HepG2 (cell line): Measurements from ENCODE around the gene PLK3. TPM values are rescaled to one million over a fixed set of nuclear protein-coding genes. Genes with fewer than 3 reads are reported as not detected.
"Not testable (repeated sequence)": the region's sequence is repeated elsewhere in the genome, so short reads cannot be mapped to it uniquely, and the experiment has no call there.

Experiments
- ATAC-seq: fragments of 200-7000 bp; cut with Tn5 transposase; 3 replicates; pipeline ENCODE4 v1.9.1; 2020; ENCODE audit warnings: mild to moderate bottlenecking, moderate library complexity
- BruUV-seq: library from RNA; stranded (reverse); fragments of 400-500 nt; replicated peaks from 2 replicates; lab custom pipeline; 2021; lab: Mats Ljungman, UMichigan
- CTCF ChIA-PET: fragments of 300-600 bp; formaldehyde crosslinking; extraction: SDS; loops from one replicate; lab custom pipeline; 2021; ENCODE audit warnings: low total read pairs, inconsistent platforms, low intra/inter-chr PET ratio; lab: Yijun Ruan, JAX
- POLR2A ChIA-PET: fragments of 350-600 bp; sonication (Branson Sonifier 250); formaldehyde crosslinking; loops from one replicate; lab custom pipeline; 2020; ENCODE audit warnings: antibody characterized with exemption, inconsistent platforms; lab: Yijun Ruan, JAX
- DNase-seq: peaks from one replicate; pipeline ENCODE4 v3.0.0-alpha.2; 2015; ENCODE audit warnings: low spot score
- FAIRE-seq: peaks from 3 replicates; lab custom pipeline; 2011; peaks lifted over from hg19 to GRCh38; lab: Jason Lieb, UNC
- H2AFZ ChIP-seq: one replicate; pipeline ENCODE4 v1.6.1; 2011; ENCODE audit warnings: low read length, inconsistent platforms
- H3K27ac ChIP-seq: fragments of 300-600 bp; 3 replicates; pipeline ENCODE4 v1.8.0; 2011; ENCODE audit warnings: mixed run types, mild to moderate bottlenecking, mixed read lengths, low read length, inconsistent platforms; ENCODE audit not compliant: insufficient read depth; ENCODE audit errors: extremely low read length
- H3K27me3 ChIP-seq, 2 experiments: fragments of 200-600 bp in 1 of 2; 2 replicates in 1 of 2; 3 replicates in 1 of 2; pipeline versions ENCODE4 v1.6.0 to v1.8.0; 2011; ENCODE audit warnings: low read length in 2 of 2, mild to moderate bottlenecking in 2 of 2, moderate library complexity in 2 of 2, inconsistent platforms in 1 of 2; ENCODE audit not compliant: insufficient read depth in 2 of 2, control insufficient read depth in 1 of 2
- H3K36me3 ChIP-seq, 2 experiments: fragments of 200-600 bp in 1 of 2; replicated peaks in 1 of 2; 2 replicates in 1 of 2; 3 replicates in 1 of 2; pipeline versions ENCODE4 v1.5.1 to v1.8.0; 2011; ENCODE audit warnings: low read length in 2 of 2, inconsistent platforms in 1 of 2; ENCODE audit not compliant: insufficient read depth in 2 of 2, control insufficient read depth in 1 of 2
- H3K4me1 ChIP-seq: 2 replicates; pipeline ENCODE4 v1.5.1; 2012; ENCODE audit warnings: low read length, inconsistent platforms; ENCODE audit not compliant: insufficient read depth
- H3K4me2 ChIP-seq: 2 replicates; pipeline ENCODE4 v1.6.0; 2011; ENCODE audit warnings: low read depth, low read length, inconsistent platforms
- H3K4me3 ChIP-seq, 3 experiments: fragments of 200-600 bp in 1 of 3; sonication (generic), shearing (Covaris generic) in 1 of 3; replicated peaks in 1 of 3; 2 replicates each; pipeline ENCODE4 v1.5.1; 2011 to 2016; ENCODE audit warnings: low read length in 3 of 3, inconsistent platforms in 2 of 3, low read depth in 2 of 3, mild to moderate bottlenecking in 2 of 3, control low read depth in 1 of 3, mixed read lengths in 1 of 3; ENCODE audit not compliant: insufficient read depth in 1 of 3
- H3K79me2 ChIP-seq: one replicate; pipeline ENCODE4 v1.6.1; 2011; ENCODE audit warnings: low read length, inconsistent platforms; ENCODE audit not compliant: insufficient read depth
- H3K9ac ChIP-seq: 2 replicates; pipeline ENCODE4 v1.6.0; 2011; ENCODE audit warnings: mild to moderate bottlenecking, low read depth, low read length, inconsistent platforms; ENCODE audit not compliant: insufficient read depth
- H3K9me3 ChIP-seq: 2 replicates; pipeline ENCODE4 v1.5.1; 2012; ENCODE audit warnings: mild to moderate bottlenecking, low read length
- H4K20me1 ChIP-seq: 2 replicates; pipeline ENCODE4 v1.6.0; 2011; ENCODE audit warnings: inconsistent platforms, mild to moderate bottlenecking, low read length, moderate library complexity; ENCODE audit not compliant: insufficient read depth
- AGO2 ChIP-seq: fragments of 200-400 bp; formaldehyde crosslinking; optimal IDR thresholded peaks from 2 replicates; pipeline ENCODE3; 2017; ENCODE audit warnings: mild to moderate bottlenecking, low read depth, low read length, moderate library complexity
- AKAP8 ChIP-seq: sonication (generic); formaldehyde crosslinking; IDR thresholded peaks from 2 replicates; pipeline ENCODE4 v1.5.1; 2020; ENCODE audit warnings: mild to moderate bottlenecking, missing genetic modification reagents
- ARNTL ChIP-seq: sonication (generic); formaldehyde crosslinking; IDR thresholded peaks from 2 replicates; pipeline ENCODE4 v1.4.0; 2020; ENCODE audit warnings: mild to moderate bottlenecking, missing genetic modification reagents
- CREM ChIP-seq, 2 experiments: sonication (generic) in 1 of 2; formaldehyde crosslinking in 1 of 2; IDR thresholded peaks; 2 replicates each; pipeline versions ENCODE4 v1.4.0 to v1.6.1; 2016 to 2020; ENCODE audit warnings: antibody characterized with exemption in 1 of 2, mild to moderate bottlenecking in 1 of 2, missing genetic modification reagents in 1 of 2
- MAFK ChIP-seq, 2 experiments: IDR thresholded peaks in 1 of 2; conservative IDR thresholded peaks in 1 of 2; 2 replicates each; pipeline ENCODE4 v1.6.1; 2011; ENCODE audit warnings: improper control_type of control experiment in 2 of 2, low read length in 2 of 2
- MEIS1 ChIP-seq: sonication (generic); formaldehyde crosslinking; IDR thresholded peaks from 2 replicates; pipeline ENCODE4 v1.9.0; 2021; ENCODE audit warnings: mild to moderate bottlenecking, missing genetic modification reagents, moderate library complexity, borderline replicate concordance
- MIER2 ChIP-seq: IDR thresholded peaks from 2 replicates; pipeline ENCODE4 v1.6.1; 2016; ENCODE audit warnings: missing biosample characterization, missing genetic modification reagents
- MTA1 ChIP-seq: sonication (generic); formaldehyde crosslinking; IDR thresholded peaks from 2 replicates; pipeline ENCODE4 v1.4.0; 2020; ENCODE audit warnings: missing genetic modification reagents, mild to moderate bottlenecking, borderline replicate concordance
- RBFOX2 ChIP-seq: fragments of 200-400 bp; formaldehyde crosslinking; IDR thresholded peaks from 2 replicates; pipeline ENCODE4 v1.6.1; 2017; ENCODE audit warnings: low read depth, mild to moderate bottlenecking, low read length
- SNAI1 ChIP-seq: sonication (generic); formaldehyde crosslinking; IDR thresholded peaks from 2 replicates; pipeline ENCODE4 v1.5.0; 2020; ENCODE audit warnings: mild to moderate bottlenecking, missing genetic modification reagents, borderline replicate concordance
- ZFP82 ChIP-seq: sonication (generic); formaldehyde crosslinking; IDR thresholded peaks from 2 replicates; pipeline ENCODE4 v1.5.1; 2020; ENCODE audit warnings: mild to moderate bottlenecking, missing genetic modification reagents, borderline replicate concordance
- ZNF235 ChIP-seq: sonication (generic); formaldehyde crosslinking; IDR thresholded peaks from 2 replicates; pipeline ENCODE4 v1.8.1; 2023; ENCODE audit warnings: mild to moderate bottlenecking, missing genetic modification reagents, borderline replicate concordance
- ZNF260 ChIP-seq: sonication (generic); formaldehyde crosslinking; IDR thresholded peaks from 2 replicates; pipeline ENCODE4 v1.4.0; 2020; ENCODE audit warnings: missing genetic modification reagents, low read depth, mild to moderate bottlenecking, borderline replicate concordance
- ZNF615 ChIP-seq: sonication (generic); formaldehyde crosslinking; IDR thresholded peaks from 2 replicates; pipeline ENCODE4 v1.5.0; 2020; ENCODE audit warnings: mild to moderate bottlenecking, missing genetic modification reagents, borderline replicate concordance
- ZNF768 ChIP-seq: sonication (generic); formaldehyde crosslinking; IDR thresholded peaks from 2 replicates; pipeline ENCODE4 v1.4.0; 2020; ENCODE audit warnings: missing genetic modification reagents
- ZNF777 ChIP-seq: sonication (generic); formaldehyde crosslinking; IDR thresholded peaks from 2 replicates; pipeline ENCODE4 v1.4.0; 2020; ENCODE audit warnings: missing genetic modification reagents
- WGBS: methylation state at CpG from one replicate; pipeline ENCODE4 v1.1.6; 2017; ENCODE audit warnings: low lambda C conversion rate; 5-methylcytosine and 5-hydroxymethylcytosine counted together
- in situ Hi-C: cut with HindIII; loops from 2 replicates; pipeline ENCODE4 v1.10.0; 2017; ENCODE audit warnings: low pct_unique_long_range_greater_than_20kb; ENCODE audit not compliant: extremely low pct_ligation_motif_present
- intact Hi-C: fragments of 100-400 bp; cut with micrococcal nuclease; formaldehyde crosslinking; loops from one replicate; pipeline ENCODE4 v1.10.0; 2022; ENCODE audit not compliant: unreplicated experiment
- polyA plus RNA-seq, 8 experiments: library from polyadenylated mRNA; depleted of rRNA in 3 of 8; stranded (reverse) in 7 of 8; unstranded in 1 of 8; fragments of >200 nt; fragmentation: Illumina TruSeq in 4 of 8; extraction: Trizol in 4 of 8; gene quantifications; 2 replicates each; pipeline versions ENCODE4 v1.2.1 to v1.2.3, GENCODE V29; 2011 to 2016; ENCODE audit warnings: low read depth in 4 of 8, missing spikeins in 1 of 8, mixed read lengths in 1 of 8; ENCODE audit not compliant: insufficient read depth in 1 of 8
- total RNA-seq, 5 experiments: library from RNA; depleted of rRNA; stranded (reverse); fragments of >200 nt; fragmentation: Illumina TruSeq; extraction: Trizol; gene quantifications; 2 replicates each; pipeline ENCODE4 v1.2.3, GENCODE V29; 2016; ENCODE audit warnings: low read depth in 1 of 5

Gene PLK3
- total and polyA plus RNA-seq, 2 of the 13 experiments (the other 11 are each of a cell fraction or from before 2014, with no cell fraction given), result 9.8 to 16.9 TPM

- no peak for TF ChIP-seq ZNF777
- TF ChIP-seq, all 625 proteins: peak for 1
Observed at GRCh38 chr1:44811234-44811633, 11.1 kb downstream of the PLK3 start (continued).

- peaks cover 53% of the 10 kb centered on the region for H3K4me1 ChIP-seq
- WGBS, result 97% methylated on average over 43 of the region's 48 CpGs
- FAIRE-seq (no peak), DNase-seq (no peak), ATAC-seq (no peak)
- intact Hi-C loops (no loop called here), in situ Hi-C loops (no loop called here)
- H3K4me2 ChIP-seq, result no peak overlapping the region
- H3K27me3 ChIP-seq, result no peaks in the 10 kb centered on the region
- H3K36me3 ChIP-seq, result no peaks in the 10 kb centered on the region
- POLR2A ChIA-PET, result interaction anchor here (1.5 to 12.9 kb wide), 2 partner anchors 9 to 13 kb away, joined by 4 to 570 read pairs; partner anchors contain the start of gene PLK3
- BruUV-seq, result no TSS peak
- peaks cover 11% of the 10 kb centered on the region for H3K79me2 ChIP-seq
- CTCF ChIA-PET, result no interaction called here
- no peak overlapping the region for H3K4me3 ChIP-seq
- no peak overlapping the region for H3K27ac ChIP-seq
- H4K20me1 ChIP-seq, result no peaks in the 10 kb centered on the region
- TF ChIP-seq MAFK (conservative IDR thresholded peaks at IDR 0.05 in 1 of 2, IDR thresholded peaks at IDR 0.05 in 1 of 2; ENCODE audit: low read length in 2 of 2), result no peak
- TF ChIP-seq SNAI1 (CRISPR knock-in tag), result no peak
- TF ChIP-seq ZFP82 (CRISPR knock-in tag), result no peak
- peak; percentile 63; the same call in 1 of the 2 replicates for TF ChIP-seq RBFOX2
- no peak for TF ChIP-seq ZNF768 (CRISPR knock-in tag)
- TF ChIP-seq AGO2, result peak; percentile 31
- no peak for TF ChIP-seq CREM (IDR thresholded peaks at IDR 0.05)
- TF ChIP-seq CREM (CRISPR knock-in tag; IDR thresholded peaks at IDR 0.05), result no peak
- no peak for TF ChIP-seq ZNF260 (CRISPR knock-in tag)
- no peak for TF ChIP-seq ZNF235 (CRISPR knock-in tag)
- no peak for TF ChIP-seq AKAP8 (CRISPR knock-in tag)
- no peak for TF ChIP-seq MIER2 (CRISPR knock-in tag)
- no peak for TF ChIP-seq ARNTL (CRISPR knock-in tag)
- no peak for TF ChIP-seq MEIS1 (CRISPR knock-in tag)
- TF ChIP-seq ZNF615 (CRISPR knock-in tag), result no peak
- 0 out of 2 replicates have a peak, but pooled peaks have one; percentile 29 for TF ChIP-seq MTA1 (CRISPR knock-in tag)
- no peaks in the 10 kb centered on the region for H3K9me3 ChIP-seq
- H3K9ac ChIP-seq, result no peak overlapping the region
- H2AFZ ChIP-seq, result no peak overlapping the region
Observed at GRCh38 chr1:44812822-44813543, 12.8 kb downstream of the PLK3 start.

- H4K20me1 ChIP-seq, H3K9me3 ChIP-seq, BruUV-seq, H2AFZ ChIP-seq, CTCF ChIA-PET, H3K9ac ChIP-seq, H3K4me2 ChIP-seq, DNase-seq, H3K27ac ChIP-seq, H3K27me3 ChIP-seq, H3K4me3 ChIP-seq, ATAC-seq, in situ Hi-C loops, H3K36me3 ChIP-seq, H3K79me2 ChIP-seq, FAIRE-seq: not testable (repeated sequence)
- POLR2A ChIA-PET, result interaction anchor here (2.2 to 12.9 kb wide), 2 partner anchors 6 to 16 kb away, joined by 16 to 570 read pairs; partner anchors contain the start of gene PLK3
- WGBS, result 92% methylated on average over 9 of the region's 9 CpGs
- H3K4me1 ChIP-seq, result peaks cover 45% of the 10 kb centered on the region
- intact Hi-C loops, result loop anchor here (5.0 kb wide), 1 partner anchor 34 kb away; no protein-coding TSS in a partner anchor
Observed at GRCh38 chr1:44815926-44816325, 15.7 kb downstream of the PLK3 start.
